Stimulated activated CD4-positive, alpha-beta T cell treated with anti-CD3 and anti-CD28 coated beads, Interleukin-4, amount 100 ng/mL, for 1 hour (primary cell): ENCODE measurements around the gene KIF19.
"Not testable (repeated sequence)": the region's sequence is repeated elsewhere in the genome, so short reads cannot be mapped to it uniquely, and the experiment has no call there.

ENCODE experiments used
- DNase-seq: peaks from one replicate; pipeline ENCODE4 v3.0.0-alpha.2; 2020

KIF19 gene, protein sequence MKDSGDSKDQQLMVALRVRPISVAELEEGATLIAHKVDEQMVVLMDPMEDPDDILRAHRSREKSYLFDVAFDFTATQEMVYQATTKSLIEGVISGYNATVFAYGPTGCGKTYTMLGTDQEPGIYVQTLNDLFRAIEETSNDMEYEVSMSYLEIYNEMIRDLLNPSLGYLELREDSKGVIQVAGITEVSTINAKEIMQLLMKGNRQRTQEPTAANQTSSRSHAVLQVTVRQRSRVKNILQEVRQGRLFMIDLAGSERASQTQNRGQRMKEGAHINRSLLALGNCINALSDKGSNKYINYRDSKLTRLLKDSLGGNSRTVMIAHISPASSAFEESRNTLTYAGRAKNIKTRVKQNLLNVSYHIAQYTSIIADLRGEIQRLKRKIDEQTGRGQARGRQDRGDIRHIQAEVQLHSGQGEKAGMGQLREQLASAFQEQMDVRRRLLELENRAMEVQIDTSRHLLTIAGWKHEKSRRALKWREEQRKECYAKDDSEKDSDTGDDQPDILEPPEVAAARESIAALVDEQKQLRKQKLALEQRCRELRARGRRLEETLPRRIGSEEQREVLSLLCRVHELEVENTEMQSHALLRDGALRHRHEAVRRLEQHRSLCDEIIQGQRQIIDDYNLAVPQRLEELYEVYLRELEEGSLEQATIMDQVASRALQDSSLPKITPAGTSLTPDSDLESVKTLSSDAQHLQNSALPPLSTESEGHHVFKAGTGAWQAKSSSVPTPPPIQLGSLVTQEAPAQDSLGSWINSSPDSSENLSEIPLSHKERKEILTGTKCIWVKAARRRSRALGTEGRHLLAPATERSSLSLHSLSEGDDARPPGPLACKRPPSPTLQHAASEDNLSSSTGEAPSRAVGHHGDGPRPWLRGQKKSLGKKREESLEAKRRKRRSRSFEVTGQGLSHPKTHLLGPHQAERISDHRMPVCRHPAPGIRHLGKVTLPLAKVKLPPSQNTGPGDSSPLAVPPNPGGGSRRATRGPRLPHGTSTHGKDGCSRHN

DNA sequence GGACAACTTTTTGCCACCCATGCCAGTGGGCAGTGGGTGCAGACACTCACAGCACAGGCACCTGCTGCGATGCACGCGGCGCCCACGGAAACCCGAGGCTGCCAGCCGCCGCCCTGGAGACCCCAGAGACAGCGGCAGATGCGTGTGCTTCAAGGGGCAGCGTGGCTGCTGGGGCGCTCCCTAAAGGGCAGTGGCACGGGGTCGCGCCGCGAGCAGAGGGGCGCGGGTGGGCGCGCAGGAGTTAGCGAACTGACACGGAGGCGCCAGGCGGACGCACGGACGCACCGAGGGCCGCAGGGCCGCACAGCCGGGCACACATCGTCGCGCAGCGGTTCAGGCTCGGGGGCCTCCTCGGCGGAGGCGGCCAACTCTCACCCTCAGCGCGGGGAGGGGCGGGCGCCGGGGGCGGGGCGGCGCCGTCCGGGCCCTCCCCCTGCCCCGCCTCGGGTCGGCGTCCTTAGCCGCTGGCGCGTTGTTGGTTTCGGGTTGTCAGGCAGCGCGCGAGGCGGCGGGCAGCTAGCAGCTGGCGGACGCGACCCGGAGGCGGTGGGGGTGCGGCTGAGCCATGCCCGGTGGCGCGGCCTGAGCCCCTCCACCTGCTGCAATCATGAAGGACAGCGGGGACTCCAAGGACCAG lies at the start of gene KIF19:
Gene KIF19 (plus strand): TSS at position 484 of the 637 bp plus-strand sequence. CDS start 124 bp downstream, at position 608.
- peak; percentile 51 for DNase-seq

DNA sequence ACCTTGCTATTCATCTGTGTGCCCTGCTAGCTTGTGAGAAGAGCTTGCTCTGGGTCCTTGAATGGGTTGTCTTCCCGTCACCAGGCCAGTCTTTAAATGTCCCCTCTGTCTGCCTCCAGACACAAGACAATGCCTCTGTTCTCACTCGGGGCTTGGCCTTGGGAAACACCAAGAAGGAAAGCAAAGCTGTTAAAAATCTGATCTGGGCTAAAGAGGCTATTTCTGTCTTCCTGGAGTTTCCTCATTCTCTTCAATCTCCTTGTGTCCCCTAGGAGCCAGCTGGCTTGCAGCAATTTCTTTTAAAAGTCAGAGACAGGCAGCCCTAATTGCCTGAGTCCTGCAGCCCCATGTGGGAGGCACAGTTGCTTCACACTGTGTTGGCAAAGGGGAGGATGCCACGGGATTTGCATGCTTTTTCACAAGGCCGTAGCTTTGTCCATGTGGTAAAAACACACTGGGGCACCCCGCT lies 49.5 kb upstream of the KIF19 start:
- no peak for DNase-seq

DNA sequence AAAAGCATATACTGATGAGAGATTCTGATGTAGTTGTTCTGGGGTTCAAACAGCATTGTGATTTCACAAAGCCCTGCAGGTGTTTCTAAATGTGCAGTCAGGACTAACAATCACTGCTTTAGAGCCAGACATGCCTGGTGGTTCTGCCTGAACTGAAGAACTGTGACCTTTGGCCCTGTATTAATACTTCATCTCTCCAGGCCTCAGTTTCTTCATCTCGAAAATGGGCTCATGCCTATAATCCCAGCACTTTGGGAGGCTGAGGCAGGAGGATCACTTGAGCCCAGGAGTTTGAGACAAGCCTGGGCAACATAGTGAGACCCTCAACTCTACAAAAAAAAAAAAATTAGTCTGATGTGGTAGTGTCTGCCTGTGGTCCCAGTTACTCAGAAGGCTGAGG lies 48.1 kb upstream of the KIF19 start:
- DNase-seq, result no peak

DNA sequence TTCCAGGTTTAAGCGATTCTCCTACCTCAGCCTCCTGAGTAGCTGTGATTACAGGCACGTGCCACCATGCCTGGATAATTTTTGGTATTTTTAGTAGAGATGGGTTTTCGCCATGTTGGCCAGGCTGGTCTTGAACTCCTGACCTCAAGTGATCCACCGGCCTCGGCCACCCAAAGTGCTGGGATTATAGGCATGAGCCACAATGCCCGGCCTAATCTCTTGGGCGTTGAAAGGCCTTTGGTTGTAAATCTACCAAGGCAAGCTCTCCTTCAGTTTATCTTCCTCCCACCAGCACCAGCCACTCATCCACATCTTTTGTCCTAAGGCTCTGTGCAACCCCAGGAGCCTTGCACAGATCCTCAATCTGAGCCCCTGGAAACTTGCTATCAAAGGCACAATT lies 46.4 kb upstream of the KIF19 start:
- not testable (repeated sequence) for DNase-seq

DNA sequence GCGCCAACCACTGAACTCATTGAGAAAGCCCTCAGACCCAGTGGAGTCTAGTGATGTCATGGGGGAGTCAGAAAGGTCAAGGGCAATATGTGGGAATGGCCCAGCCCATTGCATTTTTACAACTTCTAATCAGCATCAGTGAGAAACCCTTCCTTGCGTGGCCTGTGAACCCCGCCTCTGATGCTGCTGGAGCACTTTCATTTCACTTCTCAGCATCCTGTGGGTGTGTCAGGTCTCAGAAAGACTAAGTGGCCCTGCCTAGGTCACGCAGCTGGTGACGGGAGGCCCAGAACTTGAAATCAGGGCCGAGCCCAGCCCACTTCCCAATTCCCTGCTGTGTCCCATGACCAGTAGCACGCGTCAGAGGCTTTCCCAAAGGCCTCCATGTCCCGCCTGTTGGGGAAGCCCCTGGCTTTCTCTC lies 45.9 kb upstream of the KIF19 start:
- DNase-seq, result peak; percentile 41

DNA sequence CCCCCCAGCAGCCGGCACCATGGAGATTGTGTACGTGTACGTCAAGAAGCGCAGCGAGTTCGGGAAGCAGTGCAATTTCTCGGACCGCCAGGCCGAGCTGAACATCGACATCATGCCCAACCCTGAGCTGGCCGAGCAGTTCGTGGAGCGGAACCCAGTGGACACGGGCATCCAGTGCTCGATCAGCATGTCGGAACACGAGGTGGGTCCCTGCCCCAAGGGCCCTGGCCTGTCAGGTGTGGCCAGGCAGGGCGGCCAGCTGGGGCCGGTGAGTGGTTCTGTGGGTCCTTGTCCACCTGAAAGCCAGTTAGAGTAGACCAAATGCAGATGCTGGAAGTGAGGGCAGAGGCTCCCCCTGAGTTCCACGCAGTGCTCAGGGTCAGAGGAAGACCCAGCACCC lies 44.2 kb upstream of the KIF19 start:
- no peak for DNase-seq

DNA sequence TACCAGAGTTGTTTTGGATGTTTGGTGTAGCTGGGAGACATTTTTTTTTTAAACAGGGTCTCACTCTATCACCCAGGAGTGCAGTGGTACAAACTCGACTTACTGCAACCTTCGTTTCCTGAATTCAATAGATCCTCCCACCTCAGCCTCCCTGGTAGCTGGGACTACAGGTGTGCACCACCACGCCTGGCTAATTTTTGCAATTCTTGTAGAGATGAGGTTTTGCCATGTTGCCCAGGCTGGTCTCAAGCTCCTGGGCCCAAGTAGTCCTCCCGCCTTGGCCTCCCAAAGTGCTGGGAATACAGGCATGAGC lies 43.8 kb upstream of the KIF19 start:
- not testable (repeated sequence) for DNase-seq

DNA sequence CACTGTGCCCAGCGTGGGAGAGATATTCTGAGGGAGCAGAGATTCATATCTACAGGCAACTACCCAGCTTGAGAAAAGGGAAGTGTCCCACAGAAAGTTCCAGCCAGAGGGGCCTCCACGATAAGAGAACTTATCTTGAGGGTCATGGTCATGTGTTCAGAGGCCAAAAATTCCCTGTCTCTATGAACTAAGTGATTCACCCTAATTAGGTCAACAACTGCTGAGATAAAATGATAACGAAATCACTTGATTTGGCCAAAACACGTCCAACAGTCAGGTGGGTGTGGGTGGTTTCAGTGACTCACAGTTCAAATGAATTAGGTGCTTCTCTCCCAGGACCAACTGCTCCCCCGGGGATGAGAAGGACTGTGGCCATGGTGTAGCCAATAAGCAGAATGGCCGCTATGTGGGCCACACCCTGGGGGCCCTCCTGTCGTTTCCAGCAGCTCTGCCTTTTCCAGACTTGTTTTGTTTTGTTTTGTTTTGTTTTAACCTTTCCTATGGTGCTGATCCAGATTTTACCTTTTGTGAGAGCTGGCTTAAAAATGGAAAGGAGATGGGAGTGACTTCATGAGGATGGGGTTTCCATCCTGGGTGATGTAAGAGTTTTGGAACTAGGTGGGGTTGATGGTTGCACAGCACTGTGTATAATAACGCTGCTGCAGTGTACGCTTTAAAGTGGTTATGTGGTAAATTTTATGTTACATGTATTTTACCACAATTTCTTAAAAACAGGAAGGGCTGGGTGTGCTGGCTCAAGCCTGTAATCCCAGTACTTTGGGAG lies 43.2 kb upstream of the KIF19 start:
- peak; percentile 42 for DNase-seq

DNA sequence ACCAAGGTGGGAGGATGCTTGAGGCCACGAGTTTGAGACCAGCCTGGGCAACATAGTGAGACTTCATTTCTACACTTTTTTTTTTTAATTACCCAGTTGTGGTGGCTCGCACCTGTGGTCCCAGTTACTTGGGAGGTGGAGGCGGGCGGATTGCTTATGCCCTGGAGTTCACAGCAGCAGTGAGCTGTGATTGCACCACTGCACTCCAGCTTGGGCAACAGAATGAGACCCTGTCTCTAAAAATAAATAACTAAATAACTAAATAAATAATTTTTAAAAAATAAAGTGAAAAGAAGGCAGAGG lies 42.7 kb upstream of the KIF19 start:
- DNase-seq, result no peak

DNA sequence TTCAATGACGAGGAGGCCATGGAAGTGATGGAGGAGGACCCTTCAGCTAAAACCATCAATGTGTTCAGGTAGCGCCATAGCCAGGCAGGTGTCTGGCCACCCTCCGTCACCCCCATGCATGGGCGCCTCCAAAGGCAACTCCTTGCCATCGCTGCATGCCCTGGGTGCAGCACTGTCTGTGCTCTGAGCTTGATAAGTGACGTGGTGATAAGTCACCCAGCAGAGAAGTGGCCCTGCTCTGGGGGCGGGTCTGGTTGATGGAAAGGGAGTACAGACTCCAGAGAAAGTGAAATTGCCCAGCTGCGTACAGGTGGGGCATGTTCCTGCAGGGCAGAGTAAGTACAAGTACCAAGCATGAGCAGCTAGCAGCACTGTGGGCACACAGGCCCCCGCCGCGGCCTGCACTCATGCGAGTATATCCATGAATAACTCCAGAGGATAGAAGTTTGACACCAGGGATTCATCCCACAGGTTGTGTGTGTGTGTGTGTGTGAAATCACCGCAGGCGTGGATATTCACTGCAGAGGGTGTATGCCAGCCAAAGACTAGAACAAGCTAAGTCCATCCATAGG lies 38.9 kb upstream of the KIF19 start:
- no peak for DNase-seq

DNA sequence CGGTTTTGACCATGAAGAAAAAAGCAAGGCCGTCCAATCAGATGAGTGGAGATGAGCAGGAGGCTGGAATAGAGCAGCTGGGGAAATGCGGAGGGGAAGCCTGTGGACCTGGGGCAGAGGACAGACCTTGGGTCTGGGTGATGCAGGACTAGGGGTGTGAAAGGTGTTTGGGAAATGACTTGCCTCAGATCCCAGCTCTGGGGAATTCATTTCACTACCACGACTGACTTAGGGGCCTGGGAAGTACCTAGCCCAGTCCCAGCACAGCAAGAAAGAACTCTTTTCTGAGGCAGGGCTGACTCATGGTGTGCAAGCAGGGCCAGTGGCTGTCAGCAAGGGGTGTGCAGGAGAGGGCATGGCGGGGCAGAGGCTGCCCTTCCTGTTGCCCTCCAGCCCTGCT lies 37.2 kb upstream of the KIF19 start:
- no peak for DNase-seq

DNA sequence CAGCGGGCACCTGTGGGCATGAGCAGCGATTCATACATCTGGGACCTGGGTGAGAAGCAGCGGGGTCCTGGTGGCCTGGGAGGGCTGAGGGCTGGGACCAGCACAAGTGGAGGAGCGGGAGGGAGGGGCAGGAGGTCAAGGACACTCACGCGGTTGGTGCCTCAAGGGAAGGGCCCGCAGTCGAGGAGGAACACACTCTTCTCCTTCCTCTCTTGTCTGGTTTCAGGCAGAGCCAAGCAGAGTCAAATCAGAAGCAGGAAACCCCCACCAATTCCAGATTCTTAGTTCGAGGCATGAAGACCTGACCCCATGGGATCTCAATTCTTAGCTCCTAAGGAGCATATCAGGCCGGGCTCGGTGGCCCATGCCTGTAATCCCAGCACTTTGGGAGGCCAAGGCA lies 36.3 kb upstream of the KIF19 start:
- DNase-seq, result no peak

DNA sequence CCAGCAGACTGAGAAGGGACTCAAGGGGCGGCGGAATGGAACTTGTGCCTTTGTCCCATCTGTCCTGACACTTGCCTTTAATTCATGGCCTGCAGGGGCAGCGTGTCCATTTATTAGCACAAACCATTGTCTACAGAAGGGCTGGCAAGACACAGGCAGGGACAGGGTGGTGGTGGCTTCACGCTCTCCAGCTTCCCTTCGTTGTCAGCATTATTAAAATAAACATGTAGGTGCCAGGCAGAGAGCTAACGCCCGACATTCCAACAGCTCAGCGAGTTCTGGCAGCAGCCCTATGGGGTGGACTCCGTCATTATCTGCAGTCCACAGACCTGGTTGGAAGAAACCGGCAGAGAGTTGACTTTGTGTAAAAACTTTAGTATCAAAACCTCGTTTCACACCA lies 35.7 kb upstream of the KIF19 start:
- no peak for DNase-seq

DNA sequence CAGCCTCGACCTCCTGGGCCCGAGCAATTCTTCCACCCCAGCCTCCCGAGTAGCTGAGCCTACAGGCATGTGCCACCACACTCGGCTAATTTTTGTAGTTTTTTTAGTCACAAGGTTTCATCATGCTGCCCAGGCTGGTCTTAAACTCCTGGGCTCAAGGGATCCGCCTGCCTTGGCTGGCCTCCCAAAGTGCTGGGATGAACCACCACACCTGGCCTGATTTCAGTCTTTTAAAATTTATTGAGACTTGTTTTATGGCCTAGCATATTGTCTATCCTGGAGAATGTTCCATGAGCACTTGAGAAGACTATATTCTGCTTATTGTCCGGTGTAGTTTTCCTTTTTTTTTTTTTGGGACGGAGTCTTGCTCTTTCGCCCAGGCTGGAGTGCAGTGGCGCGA lies 33.5 kb upstream of the KIF19 start:
- DNase-seq, result no peak

DNA sequence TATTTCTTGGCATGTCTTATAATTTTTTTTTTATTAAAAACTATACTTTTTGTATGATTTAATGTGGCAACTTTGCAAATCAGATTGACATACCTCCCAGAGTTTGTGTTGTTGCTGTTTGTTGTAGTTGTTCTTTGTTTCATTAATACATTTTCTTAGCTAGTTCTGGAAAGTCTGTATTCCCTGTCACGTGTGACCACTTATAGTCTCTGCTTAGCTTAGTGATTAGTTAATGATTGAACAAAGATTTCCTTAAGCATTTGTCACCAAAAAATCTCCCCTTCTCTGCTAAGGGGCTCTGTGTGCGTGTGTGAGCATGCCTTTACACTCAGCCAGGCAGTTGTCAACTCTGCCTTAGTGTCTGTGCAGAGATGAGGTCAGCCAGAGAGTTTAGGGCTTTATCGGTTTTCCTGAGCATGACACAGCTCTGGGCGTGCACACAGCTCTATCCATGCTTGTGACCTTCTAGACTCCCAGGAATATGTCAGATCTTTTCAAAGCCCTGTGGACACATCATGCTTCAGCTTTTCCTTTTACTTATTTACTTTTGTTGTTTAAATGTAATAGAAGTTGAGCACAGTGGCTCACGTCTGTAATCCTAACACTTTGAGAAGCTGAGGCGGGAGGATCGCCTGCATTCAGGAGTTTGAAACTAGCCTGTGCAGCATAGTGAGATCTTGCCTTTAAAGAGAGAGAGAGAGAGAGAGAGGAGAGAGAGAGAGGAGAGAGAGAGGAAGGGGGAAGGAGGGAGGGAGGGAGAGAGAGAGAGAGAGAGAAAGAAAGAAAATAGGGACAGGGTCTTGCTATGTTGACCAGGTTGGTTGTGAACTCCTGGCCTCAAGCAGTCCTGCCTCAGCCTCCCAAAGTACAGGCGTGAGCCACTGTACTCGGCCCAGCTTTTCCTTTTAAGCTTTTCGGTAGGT lies 30.1 kb upstream of the KIF19 start:
- no peak for DNase-seq

DNA sequence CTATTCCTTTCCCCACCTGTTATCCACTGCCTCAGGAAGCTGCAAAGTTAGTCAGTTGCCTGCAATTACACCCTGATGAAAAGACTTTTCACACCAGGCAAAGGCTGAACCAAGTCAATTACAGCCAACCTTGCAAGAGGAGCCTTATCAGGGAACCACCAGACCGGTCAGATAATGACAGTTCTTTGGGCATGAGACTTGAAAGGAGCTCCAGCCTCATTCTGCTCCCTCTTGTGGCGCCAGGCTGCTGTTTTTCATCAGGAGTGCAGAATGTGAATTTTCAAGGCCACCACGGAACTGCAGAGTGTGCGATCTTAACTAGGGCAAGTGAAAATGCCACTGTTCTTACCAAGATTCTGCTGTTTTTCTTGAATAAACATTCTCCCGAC lies 29.5 kb upstream of the KIF19 start:
- DNase-seq, result peak; percentile 15

DNA sequence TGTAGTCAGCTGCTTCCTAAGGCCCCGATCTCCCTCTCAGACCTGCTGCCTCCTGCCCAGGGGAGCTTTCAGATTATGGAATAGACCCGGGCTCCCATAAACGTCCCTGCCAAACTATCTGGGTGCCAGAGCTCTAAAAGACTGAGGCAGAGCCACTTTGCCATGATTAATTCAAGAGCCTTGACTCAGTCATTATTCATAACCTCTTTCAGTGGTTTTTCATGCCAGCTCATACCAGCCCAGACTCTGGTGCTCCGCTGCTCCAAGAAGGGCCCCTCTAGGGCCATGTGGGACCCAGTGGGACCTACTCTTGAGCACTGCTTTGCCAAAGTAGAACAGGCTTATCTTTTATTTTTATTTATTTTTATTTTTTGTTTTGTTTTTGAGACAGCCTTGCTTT lies 28.1 kb upstream of the KIF19 start:
- DNase-seq, result no peak

DNA sequence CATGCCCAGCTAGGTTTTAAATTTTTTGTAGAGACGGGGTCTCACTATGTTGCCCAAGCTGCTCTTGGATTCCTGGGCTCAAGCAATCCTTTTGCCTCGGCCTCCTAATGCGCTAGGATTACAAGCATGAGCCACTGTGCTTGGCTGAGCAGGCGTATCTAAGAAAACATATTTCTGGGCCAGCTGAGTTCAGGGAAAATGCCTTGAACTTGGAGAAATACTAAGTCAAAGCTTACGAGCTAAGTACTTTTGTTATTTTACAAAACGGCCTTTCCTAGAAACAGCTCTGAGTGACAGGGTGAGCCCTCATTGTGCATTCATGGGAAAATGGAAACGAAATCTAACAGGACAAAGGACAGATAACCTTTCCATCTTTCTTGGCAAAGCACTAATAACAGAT lies 27.2 kb upstream of the KIF19 start:
- DNase-seq, result no peak

DNA sequence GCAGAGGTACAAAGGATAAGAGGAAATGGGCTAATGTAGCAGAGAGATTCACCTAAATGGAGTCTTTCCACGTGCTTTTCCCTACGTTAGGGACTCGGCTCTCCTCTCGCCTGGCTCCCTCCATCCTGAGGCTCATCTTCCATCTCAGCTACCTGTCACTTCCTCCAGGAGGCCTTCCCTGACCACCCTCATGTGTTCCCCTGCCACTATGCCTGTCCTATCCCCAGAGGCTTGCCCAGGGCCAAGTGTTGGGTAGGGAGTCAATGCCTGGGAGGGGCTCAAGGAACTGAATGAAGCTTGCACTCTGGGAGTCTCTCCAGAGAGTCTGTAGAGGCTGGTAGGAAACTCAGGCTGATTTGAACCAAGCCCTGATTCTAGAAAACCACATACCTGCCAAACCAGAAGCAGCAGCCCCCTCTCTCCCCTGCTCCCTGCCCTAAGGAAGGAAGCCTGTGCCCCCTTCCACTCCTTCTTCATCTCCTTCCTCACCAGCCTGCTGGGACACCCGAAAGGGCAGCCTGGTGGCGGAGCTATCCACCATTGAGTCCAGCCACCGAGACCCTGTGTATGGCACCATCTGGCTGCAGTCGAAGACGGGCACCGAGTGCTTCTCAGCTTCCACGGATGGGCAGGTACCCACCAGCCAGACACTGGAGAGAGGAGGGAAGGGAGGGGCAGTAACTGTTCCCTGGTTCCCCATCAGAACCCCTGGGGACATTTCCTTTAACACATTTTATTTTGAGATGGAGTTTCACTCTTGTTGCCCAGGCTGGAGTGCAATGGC lies 26.6 kb upstream of the KIF19 start:
- no peak for DNase-seq

DNA sequence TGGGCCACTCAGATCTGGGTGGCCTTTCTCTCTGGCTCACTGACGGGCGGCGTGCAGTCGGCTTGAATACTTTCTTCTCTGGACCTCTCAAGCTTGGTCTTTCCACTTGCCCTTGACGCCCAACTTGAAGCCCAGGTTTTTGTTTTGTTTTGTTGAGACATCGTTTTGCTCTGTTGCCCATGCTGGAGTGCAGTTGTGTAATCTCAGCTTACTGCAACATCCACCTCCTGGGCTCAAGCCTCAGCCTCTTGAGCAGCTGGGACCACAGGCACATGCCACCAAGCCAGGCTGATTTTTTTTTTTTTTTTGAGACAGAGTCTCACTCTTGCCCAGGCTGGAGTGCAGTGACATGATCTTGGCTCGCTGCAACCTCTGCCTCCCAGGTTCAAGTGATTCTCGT lies 22.7 kb upstream of the KIF19 start:
- DNase-seq, result no peak
